ENCODE measurements around the gene LKAAEAR1. TPM values are rescaled to one million over a fixed set of nuclear protein-coding genes. Genes with fewer than 3 reads are reported as not detected.

Gene LKAAEAR1
- total and polyA plus RNA-seq, 2 of the 13 experiments (the other 11 are each of a cell fraction or from before 2014, with no cell fraction given): not detected

DNA sequence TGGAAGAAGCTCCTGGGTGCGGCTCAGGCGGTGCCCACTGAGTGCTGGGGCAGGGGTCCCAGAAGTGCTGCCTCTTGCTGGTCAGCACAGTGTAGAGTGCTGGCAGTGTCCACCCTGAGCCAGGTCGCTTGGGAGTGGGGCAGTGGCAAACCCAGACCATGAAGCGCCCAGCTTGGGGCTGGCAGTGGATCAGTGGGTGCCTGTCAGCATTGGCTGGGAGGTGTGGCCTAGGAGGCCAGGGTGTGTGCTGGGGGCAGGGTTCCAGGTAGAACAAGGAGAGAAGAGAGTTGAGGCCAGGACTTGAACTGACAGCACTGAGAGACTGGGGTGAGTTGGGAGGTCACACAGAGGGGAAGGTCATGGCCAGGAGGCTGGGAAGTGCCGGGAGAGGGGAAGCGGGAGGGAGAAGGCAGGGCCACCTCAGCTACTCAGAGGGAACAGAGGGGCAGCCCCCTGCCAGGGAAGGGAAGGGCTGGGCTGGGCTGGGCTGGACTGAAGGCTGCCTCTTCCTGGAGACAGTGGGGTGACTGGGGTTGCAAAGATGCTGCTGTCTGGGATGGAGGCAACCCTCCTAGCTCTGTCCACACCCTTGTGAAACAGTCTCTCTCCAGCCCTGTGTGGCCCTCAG, 17.1 kb downstream of the LKAAEAR1 start (continued):
- TF ChIP-seq, protein P1, sequence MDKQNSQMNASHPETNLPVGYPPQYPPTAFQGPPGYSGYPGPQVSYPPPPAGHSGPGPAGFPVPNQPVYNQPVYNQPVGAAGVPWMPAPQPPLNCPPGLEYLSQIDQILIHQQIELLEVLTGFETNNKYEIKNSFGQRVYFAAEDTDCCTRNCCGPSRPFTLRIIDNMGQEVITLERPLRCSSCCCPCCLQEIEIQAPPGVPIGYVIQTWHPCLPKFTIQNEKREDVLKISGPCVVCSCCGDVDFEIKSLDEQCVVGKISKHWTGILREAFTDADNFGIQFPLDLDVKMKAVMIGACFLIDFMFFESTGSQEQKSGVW (CRISPR knock-in tag; IDR thresholded peaks at IDR 0.05; ENCODE audit: borderline replicate concordance): no peak
- TF ChIP-seq, protein P2, sequence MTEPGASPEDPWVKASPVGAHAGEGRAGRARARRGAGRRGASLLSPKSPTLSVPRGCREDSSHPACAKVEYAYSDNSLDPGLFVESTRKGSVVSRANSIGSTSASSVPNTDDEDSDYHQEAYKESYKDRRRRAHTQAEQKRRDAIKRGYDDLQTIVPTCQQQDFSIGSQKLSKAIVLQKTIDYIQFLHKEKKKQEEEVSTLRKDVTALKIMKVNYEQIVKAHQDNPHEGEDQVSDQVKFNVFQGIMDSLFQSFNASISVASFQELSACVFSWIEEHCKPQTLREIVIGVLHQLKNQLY (CRISPR knock-in tag; IDR thresholded peaks at IDR 0.05): no peak
- TF ChIP-seq SYNCRIP (IDR thresholded peaks at IDR 0.05; ENCODE audit: insufficient read depth, low read depth, low read length): no peak
- TF ChIP-seq HDAC2 (CRISPR knock-in tag; IDR thresholded peaks at IDR 0.05): no peak
- TF ChIP-seq ZSCAN31 (CRISPR knock-in tag; IDR thresholded peaks at IDR 0.05; ENCODE audit: low read depth): no peak
- TF ChIP-seq, protein P3, sequence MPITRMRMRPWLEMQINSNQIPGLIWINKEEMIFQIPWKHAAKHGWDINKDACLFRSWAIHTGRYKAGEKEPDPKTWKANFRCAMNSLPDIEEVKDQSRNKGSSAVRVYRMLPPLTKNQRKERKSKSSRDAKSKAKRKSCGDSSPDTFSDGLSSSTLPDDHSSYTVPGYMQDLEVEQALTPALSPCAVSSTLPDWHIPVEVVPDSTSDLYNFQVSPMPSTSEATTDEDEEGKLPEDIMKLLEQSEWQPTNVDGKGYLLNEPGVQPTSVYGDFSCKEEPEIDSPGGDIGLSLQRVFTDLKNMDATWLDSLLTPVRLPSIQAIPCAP (CRISPR knock-in tag; IDR thresholded peaks at IDR 0.05; ENCODE audit: low read depth): no peak
- TF ChIP-seq, protein P4, sequence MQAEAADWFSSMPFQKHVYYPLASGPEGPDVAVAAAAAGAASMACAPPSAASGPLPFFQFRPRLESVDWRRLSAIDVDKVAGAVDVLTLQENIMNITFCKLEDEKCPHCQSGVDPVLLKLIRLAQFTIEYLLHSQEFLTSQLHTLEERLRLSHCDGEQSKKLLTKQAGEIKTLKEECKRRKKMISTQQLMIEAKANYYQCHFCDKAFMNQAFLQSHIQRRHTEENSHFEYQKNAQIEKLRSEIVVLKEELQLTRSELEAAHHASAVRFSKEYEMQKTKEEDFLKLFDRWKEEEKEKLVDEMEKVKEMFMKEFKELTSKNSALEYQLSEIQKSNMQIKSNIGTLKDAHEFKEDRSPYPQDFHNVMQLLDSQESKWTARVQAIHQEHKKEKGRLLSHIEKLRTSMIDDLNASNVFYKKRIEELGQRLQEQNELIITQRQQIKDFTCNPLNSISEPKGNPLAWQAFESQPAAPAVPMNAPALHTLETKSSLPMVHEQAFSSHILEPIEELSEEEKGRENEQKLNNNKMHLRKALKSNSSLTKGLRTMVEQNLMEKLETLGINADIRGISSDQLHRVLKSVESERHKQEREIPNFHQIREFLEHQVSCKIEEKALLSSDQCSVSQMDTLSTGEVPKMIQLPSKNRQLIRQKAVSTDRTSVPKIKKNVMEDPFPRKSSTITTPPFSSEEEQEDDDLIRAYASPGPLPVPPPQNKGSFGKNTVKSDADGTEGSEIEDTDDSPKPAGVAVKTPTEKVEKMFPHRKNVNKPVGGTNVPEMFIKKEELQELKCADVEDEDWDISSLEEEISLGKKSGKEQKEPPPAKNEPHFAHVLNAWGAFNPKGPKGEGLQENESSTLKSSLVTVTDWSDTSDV (CRISPR knock-in tag; IDR thresholded peaks at IDR 0.05): no peak
- TF ChIP-seq KMT2A (CRISPR knock-in tag; IDR thresholded peaks at IDR 0.05): no peak
- TF ChIP-seq, protein P5, sequence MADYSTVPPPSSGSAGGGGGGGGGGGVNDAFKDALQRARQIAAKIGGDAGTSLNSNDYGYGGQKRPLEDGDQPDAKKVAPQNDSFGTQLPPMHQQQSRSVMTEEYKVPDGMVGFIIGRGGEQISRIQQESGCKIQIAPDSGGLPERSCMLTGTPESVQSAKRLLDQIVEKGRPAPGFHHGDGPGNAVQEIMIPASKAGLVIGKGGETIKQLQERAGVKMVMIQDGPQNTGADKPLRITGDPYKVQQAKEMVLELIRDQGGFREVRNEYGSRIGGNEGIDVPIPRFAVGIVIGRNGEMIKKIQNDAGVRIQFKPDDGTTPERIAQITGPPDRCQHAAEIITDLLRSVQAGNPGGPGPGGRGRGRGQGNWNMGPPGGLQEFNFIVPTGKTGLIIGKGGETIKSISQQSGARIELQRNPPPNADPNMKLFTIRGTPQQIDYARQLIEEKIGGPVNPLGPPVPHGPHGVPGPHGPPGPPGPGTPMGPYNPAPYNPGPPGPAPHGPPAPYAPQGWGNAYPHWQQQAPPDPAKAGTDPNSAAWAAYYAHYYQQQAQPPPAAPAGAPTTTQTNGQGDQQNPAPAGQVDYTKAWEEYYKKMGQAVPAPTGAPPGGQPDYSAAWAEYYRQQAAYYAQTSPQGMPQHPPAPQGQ (CRISPR knock-in tag; IDR thresholded peaks at IDR 0.05; ENCODE audit: borderline replicate concordance): no peak
- TF ChIP-seq SRY (CRISPR knock-in tag; IDR thresholded peaks at IDR 0.05): no peak; the same call in 1 of the 2 replicates
- TF ChIP-seq, protein P6, sequence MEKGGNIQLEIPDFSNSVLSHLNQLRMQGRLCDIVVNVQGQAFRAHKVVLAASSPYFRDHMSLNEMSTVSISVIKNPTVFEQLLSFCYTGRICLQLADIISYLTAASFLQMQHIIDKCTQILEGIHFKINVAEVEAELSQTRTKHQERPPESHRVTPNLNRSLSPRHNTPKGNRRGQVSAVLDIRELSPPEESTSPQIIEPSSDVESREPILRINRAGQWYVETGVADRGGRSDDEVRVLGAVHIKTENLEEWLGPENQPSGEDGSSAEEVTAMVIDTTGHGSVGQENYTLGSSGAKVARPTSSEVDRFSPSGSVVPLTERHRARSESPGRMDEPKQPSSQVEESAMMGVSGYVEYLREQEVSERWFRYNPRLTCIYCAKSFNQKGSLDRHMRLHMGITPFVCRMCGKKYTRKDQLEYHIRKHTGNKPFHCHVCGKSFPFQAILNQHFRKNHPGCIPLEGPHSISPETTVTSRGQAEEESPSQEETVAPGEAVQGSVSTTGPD (CRISPR knock-in tag; IDR thresholded peaks at IDR 0.05): no peak
- TF ChIP-seq HOXA3 (CRISPR knock-in tag; IDR thresholded peaks at IDR 0.05): no peak
- TF ChIP-seq TCF12 (IDR thresholded peaks at IDR 0.05): no peak
- no peak for TF ChIP-seq TCF12 (CRISPR knock-in tag; IDR thresholded peaks at IDR 0.05)
- TF ChIP-seq ZNF678 (CRISPR knock-in tag; IDR thresholded peaks at IDR 0.05): no peak
- no peak for TF ChIP-seq YY1 (IDR thresholded peaks at IDR 0.05; ENCODE audit: insufficient read depth, insufficient replicate concordance, low read depth, low read length)
- no peak for TF ChIP-seq ZNF292 (CRISPR knock-in tag; IDR thresholded peaks at IDR 0.05; ENCODE audit: borderline replicate concordance, low read depth)
- TF ChIP-seq, protein P7, sequence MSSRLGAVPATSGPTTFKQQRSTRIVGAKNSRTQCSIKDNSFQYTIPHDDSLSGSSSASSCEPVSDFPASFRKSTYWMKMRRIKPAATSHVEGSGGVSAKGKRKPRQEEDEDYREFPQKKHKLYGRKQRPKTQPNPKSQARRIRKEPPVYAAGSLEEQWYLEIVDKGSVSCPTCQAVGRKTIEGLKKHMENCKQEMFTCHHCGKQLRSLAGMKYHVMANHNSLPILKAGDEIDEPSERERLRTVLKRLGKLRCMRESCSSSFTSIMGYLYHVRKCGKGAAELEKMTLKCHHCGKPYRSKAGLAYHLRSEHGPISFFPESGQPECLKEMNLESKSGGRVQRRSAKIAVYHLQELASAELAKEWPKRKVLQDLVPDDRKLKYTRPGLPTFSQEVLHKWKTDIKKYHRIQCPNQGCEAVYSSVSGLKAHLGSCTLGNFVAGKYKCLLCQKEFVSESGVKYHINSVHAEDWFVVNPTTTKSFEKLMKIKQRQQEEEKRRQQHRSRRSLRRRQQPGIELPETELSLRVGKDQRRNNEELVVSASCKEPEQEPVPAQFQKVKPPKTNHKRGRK (CRISPR knock-in tag; IDR thresholded peaks at IDR 0.05): no peak
- TF ChIP-seq ZNF660 (CRISPR knock-in tag; IDR thresholded peaks at IDR 0.05; ENCODE audit: borderline replicate concordance, low read depth): no peak

All from HepG2 (cell line).